CD1c-positive myeloid dendritic cell (primary cell): Measurements from ENCODE around the gene CCDC117.

Source experiments
- DNase-seq: peaks from one replicate; pipeline ENCODE4 v3.0.0-alpha.2; 2016; ENCODE audit errors: extremely low spot score

CCDC117 gene

GRCh38 chr22:28830441-28830840 is 57.9 kb downstream of the CCDC117 start:
- no peak for DNase-seq

DNA sequence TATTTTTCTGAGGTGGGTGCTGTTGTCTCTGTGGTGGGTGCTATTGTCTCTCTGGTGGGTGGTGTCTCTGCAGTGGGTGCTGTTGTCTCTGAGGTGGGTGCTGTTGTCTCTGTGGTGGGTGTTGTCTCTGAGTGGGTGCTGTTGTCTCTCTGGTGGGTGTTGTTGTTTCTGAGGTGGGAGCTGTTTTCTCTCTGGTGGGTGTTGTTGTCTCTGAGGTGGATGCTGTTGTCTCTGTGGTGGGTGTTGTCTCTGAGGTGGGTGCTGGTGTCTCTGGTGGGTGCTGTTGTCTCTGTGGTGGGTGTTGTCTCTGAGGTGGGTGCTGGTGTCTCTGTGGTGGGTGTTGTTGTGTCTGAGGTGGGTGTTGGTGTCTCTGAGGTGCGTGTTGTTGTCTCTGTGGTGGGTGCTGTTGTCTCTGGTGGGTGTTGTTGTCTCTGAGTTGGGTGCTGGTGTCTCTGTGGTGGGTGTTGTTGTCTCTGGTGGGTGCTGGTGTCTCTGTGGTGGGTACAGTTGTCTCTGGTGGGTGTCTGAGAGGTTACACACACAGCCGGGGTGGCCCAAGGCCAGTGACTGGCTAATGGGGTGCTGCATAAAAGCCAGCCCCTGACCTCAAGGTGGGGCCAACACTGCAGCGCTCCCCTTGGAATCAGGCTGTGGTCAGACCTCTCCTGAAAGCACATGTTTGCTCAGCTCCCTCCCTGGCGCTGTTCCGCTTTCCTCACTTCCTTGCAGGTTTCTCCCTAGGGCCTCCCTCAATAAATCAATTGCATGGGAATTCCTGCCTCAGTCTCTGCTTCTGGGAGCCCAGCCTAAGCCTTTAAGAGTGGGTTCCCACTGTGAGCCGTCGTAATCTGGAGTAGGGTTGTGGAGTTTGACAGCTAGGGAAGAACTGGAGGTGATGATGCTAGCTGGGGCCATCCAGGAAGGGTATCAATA is 58.9 kb downstream of the CCDC117 start:
- DNase-seq = no peak

DNA sequence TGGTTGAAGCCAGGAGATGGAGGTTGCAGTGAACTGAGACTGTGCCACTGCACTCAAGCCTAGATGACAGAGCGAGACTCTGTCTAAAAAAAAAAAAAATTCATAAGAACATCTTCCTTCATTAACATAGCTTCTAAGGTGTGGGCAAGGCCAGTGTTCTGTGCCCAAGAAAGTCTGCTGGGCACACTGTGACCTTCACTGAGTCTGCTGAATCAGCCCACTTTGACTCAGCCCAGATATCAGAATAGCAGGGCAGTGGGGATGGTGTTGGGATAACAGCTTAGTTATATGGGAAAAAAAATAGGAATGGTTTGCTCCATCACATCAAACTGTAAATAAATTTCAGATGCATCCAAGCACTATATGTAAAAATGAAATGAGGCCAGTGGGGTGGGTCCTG is 60.2 kb downstream of the CCDC117 start:
- DNase-seq = no peak

DNA sequence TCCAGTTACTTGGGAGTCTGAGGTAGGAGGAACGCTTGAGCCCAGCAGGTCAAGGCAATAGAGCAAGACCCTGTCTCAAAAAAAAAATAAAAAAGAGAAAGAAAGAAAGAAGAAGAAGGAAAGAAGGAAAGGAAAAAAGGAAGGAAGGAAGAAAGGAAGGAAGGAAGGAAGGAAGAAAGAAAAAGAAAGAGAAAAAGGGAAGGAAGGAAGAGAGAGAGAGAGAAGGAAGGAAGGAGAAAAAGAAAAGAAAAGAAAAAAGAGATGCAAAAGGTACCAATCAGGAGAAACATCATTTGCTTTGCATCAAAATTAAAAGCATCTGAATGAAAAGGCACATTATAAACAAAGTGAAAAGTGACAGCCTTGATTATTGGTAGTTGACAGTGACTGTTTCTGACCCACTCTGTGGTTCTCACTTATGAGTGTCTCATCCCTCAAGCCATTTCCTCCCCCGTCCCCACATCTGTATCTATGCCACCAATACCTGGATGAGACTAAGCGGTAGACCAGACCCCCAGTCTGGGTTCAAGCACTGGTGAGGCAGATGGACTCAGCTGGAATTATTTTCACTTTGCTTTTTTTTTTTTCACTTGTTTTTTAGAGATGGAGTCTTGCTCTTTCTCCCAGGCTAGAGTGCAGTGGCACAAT is 60.9 kb downstream of the CCDC117 start:
- no peak for DNase-seq

DNA sequence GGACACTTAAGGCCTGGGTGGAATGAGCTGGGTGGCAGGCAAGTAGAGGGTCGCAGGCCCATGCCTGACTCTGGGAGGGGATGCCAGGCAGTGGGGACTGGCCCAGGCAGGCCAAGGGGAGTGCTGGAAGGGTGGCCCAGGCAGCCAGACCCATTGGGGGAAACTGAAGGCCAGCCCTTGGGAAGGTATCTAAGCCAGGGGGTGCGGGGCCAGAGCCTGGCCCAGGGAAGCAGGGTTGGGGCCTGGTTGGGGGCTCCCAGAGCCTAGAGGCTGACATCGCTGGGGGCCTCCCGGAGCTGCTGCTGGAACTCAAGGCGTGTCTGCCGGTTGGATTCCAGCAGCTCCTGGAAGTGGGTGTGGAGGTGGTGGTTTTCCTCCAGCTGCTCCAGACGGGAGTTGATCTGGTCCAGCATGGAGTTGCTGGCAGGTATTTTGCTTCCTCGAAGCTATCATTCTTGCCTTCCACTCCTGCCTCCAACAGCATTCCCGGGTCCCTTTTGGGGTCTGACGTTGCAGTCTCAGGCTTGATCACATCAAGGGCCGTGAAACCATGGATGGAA is 63.2 kb downstream of the CCDC117 start:
- no peak for DNase-seq

GRCh38 chr22:28837640-28838039 is 65.1 kb downstream of the CCDC117 start:
- DNase-seq = no peak
